DOHH2 (cell line): ENCODE data around the gene CLPSL1.

Experiments
- H3F3A ChIP-seq: fragments of 200-600 bp; sonication (generic), shearing (Covaris generic); 2 replicates; pipeline ENCODE4 v1.6.0; 2016; ENCODE audit warnings: antibody characterized with exemption, mild to moderate bottlenecking; ENCODE audit not compliant: control insufficient read depth, insufficient read depth
- H3K27ac ChIP-seq: fragments of 200-600 bp; sonication (generic); 2 replicates; pipeline ENCODE4 v1.5.1; 2014; ENCODE audit warnings: low read depth, mild to moderate bottlenecking, low read length, moderate library complexity
- H3K27me3 ChIP-seq: fragments of 200-600 bp; sonication (generic); 2 replicates; pipeline ENCODE4 v1.6.1; 2014; ENCODE audit warnings: mild to moderate bottlenecking, low read length, mixed read lengths; ENCODE audit not compliant: control insufficient read depth
- H3K36me3 ChIP-seq: fragments of 200-600 bp; sonication (generic); 2 replicates; pipeline ENCODE4 v1.6.1; 2014; ENCODE audit warnings: mild to moderate bottlenecking, low read length, moderate library complexity, mixed read lengths; ENCODE audit not compliant: control insufficient read depth
- H3K4me1 ChIP-seq: fragments of 200-600 bp; sonication (generic); 2 replicates; pipeline ENCODE4 v1.6.1; 2014; ENCODE audit warnings: mild to moderate bottlenecking, low read length, mixed read lengths; ENCODE audit not compliant: control insufficient read depth
- H3K4me2 ChIP-seq: fragments of 200-600 bp; sonication (generic); 2 replicates; pipeline ENCODE4 v1.6.0; 2014; ENCODE audit warnings: mild to moderate bottlenecking, low read length, moderate library complexity
- H3K4me3 ChIP-seq: fragments of 200-600 bp; sonication (generic); 2 replicates; pipeline ENCODE4 v1.5.1; 2014; ENCODE audit warnings: mild to moderate bottlenecking, low read length, mixed read lengths
- H3K79me2 ChIP-seq: fragments of 200-600 bp; sonication (generic); 2 replicates; pipeline ENCODE4 v1.6.1; 2014; ENCODE audit warnings: mild to moderate bottlenecking, low read length, mixed read lengths; ENCODE audit not compliant: control insufficient read depth
- H3K9me2 ChIP-seq: fragments of 200-600 bp; sonication (generic); replicated peaks from 2 replicates; pipeline ENCODE4 v1.6.1; 2014; ENCODE audit warnings: mild to moderate bottlenecking, low read length, mixed read lengths; ENCODE audit not compliant: control insufficient read depth
- H3K9me3 ChIP-seq: fragments of 200-600 bp; sonication (generic); 2 replicates; pipeline ENCODE4 v1.6.1; 2014; ENCODE audit warnings: antibody characterized with exemption, low read length, mixed read lengths; ENCODE audit not compliant: control insufficient read depth, insufficient read depth
- H4K20me1 ChIP-seq: fragments of 200-600 bp; sonication (generic); 2 replicates; pipeline ENCODE4 v1.6.0; 2014; ENCODE audit warnings: low read depth, mild to moderate bottlenecking, antibody characterized with exemption, low read length, moderate library complexity; ENCODE audit not compliant: control insufficient read depth, insufficient read depth
- EZH2phosphoT487 ChIP-seq: fragments of 200-600 bp; sonication (generic); IDR thresholded peaks from 2 replicates; pipeline ENCODE4 v1.6.1; 2017; ENCODE audit warnings: borderline replicate concordance, mild to moderate bottlenecking, antibody characterized with exemption, low read length, moderate library complexity, mixed read lengths
- TF ChIP-seq, protein P1 (sequence below): fragments of 200-600 bp; sonication (generic); IDR thresholded peaks from one replicate; pipeline ENCODE4 v1.5.1; 2014; ENCODE audit warnings: antibody characterized with exemption, mild to moderate bottlenecking, low read depth, low read length; ENCODE audit not compliant: poor library complexity, severe bottlenecking

The CLPSL1 gene

DNA sequence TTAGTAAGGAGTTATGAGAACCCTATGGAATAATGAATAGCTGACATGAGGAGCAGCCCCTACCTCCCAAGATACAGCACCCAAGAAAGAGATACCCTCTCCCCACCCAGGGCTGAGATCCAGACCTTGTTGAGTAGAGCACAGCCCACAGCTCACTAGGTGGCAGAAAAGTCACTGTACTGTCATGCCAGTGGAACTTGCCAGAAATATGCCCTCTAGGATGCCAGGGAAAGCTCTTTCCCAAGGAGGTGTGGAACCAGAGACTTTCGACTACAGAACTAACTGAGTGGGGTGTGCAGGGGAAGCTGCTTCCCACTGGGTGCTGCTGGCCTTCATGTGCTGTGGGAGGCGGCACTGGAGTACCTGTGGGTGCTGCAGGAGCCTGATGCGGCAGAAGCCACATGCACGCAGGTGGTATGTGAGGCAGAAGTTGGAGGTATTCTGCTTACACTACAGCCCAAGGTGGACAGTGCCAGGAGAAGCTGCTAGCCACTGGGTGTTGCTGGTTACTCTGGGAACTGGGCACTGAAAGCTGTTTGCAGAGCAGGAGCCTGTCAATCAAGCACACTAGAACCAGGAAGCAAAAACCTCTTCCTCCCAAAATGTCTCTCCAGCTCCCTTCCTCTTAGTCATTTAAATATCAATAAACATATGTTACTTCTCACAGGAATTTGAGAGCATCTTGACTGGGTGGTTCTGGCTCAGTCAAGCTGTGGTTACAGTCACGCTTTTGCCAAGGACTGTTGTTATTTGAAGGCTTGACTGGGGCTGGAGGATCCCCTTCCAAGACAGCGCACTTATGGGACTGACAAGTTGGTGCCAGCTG, 26.2 kb upstream of the CLPSL1 start:
- H3K79me2 ChIP-seq, result no peaks in the 10 kb centered on the region
- no peaks in the 10 kb centered on the region for H3F3A ChIP-seq
- H3K4me2 ChIP-seq, result no peak overlapping the region
- no peaks in the 10 kb centered on the region for H4K20me1 ChIP-seq
- no peak overlapping the region for H3K4me3 ChIP-seq
- H3K27ac ChIP-seq, result no peak overlapping the region
- no peaks in the 10 kb centered on the region for H3K9me2 ChIP-seq
- H3K4me1 ChIP-seq, result peaks cover 22% of the 10 kb centered on the region
- no peaks in the 10 kb centered on the region for H3K36me3 ChIP-seq
- no peaks in the 10 kb centered on the region for H3K9me3 ChIP-seq
- TF ChIP-seq, protein P1, sequence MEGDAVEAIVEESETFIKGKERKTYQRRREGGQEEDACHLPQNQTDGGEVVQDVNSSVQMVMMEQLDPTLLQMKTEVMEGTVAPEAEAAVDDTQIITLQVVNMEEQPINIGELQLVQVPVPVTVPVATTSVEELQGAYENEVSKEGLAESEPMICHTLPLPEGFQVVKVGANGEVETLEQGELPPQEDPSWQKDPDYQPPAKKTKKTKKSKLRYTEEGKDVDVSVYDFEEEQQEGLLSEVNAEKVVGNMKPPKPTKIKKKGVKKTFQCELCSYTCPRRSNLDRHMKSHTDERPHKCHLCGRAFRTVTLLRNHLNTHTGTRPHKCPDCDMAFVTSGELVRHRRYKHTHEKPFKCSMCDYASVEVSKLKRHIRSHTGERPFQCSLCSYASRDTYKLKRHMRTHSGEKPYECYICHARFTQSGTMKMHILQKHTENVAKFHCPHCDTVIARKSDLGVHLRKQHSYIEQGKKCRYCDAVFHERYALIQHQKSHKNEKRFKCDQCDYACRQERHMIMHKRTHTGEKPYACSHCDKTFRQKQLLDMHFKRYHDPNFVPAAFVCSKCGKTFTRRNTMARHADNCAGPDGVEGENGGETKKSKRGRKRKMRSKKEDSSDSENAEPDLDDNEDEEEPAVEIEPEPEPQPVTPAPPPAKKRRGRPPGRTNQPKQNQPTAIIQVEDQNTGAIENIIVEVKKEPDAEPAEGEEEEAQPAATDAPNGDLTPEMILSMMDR, result no peak
- no peak for TF ChIP-seq EZH2phosphoT487
- H3K27me3 ChIP-seq, result no peaks in the 10 kb centered on the region

GRCh38 chr6:35755278-35755924, 25.4 kb upstream of the CLPSL1 start:
- no peak for TF ChIP-seq EZH2phosphoT487
- TF ChIP-seq, protein P1, result no peak
- H3K27ac ChIP-seq, result no peak overlapping the region
- H3K4me2 ChIP-seq, result no peak overlapping the region
- H3K9me3 ChIP-seq, result no peaks in the 10 kb centered on the region
- no peaks in the 10 kb centered on the region for H4K20me1 ChIP-seq
- H3K36me3 ChIP-seq, result no peaks in the 10 kb centered on the region
- H3K27me3 ChIP-seq, result no peaks in the 10 kb centered on the region
- peaks cover 22% of the 10 kb centered on the region for H3K4me1 ChIP-seq
- no peaks in the 10 kb centered on the region for H3F3A ChIP-seq
- H3K4me3 ChIP-seq, result no peak overlapping the region
- no peaks in the 10 kb centered on the region for H3K79me2 ChIP-seq
- H3K9me2 ChIP-seq, result no peaks in the 10 kb centered on the region

DNA sequence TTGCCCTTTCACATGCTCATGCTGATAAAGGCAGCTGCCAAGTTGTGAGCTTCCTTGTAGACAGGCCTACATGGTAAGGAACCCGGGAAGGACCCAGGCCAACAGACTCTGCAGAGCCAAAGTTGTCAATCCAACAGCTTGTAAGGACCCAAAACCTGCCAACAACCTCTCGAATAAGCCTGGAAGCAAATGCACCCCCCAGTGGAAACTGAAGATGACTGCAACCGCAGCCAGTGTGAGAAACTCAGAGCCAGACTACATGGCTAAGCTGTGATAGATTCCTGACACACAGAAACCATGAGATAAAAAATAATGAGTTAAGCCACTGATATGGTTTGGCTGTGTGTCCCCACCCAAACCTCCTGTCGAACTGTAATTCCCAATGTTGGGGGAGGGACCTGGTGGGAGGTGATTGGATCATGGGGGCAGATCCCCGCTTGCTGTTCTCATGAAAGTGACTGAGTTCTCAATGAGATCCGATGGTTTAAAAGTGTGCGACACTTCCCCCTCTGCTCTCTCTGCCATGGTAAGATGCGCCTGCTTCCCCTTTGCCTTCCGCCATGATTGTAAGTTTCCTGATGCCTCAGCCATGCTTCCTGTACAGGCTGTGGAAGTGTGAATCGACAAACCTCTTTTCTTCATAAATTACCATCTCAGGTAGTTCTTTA, 23.2 kb upstream of the CLPSL1 start:
- H3K9me3 ChIP-seq, result no peaks in the 10 kb centered on the region
- H3K79me2 ChIP-seq, result no peaks in the 10 kb centered on the region
- H3K9me2 ChIP-seq, result no peaks in the 10 kb centered on the region
- H3K4me3 ChIP-seq, result no peak overlapping the region
- TF ChIP-seq EZH2phosphoT487, result no peak
- TF ChIP-seq, protein P1, result peak; percentile 66
- peaks cover 3% of the 10 kb centered on the region; the same call in 1 of the 2 replicates for H3K27me3 ChIP-seq
- H3K27ac ChIP-seq, result no peak overlapping the region
- H3K36me3 ChIP-seq, result no peaks in the 10 kb centered on the region
- peaks cover 22% of the 10 kb centered on the region for H3K4me1 ChIP-seq
- H3K4me2 ChIP-seq, result peak overlapping the region; percentile 12; the same call in 1 of the 2 replicates
- no peaks in the 10 kb centered on the region for H4K20me1 ChIP-seq
- H3F3A ChIP-seq, result no peaks in the 10 kb centered on the region
